ENCODE data around the gene PRSS22.

The PRSS22 gene

DNA sequence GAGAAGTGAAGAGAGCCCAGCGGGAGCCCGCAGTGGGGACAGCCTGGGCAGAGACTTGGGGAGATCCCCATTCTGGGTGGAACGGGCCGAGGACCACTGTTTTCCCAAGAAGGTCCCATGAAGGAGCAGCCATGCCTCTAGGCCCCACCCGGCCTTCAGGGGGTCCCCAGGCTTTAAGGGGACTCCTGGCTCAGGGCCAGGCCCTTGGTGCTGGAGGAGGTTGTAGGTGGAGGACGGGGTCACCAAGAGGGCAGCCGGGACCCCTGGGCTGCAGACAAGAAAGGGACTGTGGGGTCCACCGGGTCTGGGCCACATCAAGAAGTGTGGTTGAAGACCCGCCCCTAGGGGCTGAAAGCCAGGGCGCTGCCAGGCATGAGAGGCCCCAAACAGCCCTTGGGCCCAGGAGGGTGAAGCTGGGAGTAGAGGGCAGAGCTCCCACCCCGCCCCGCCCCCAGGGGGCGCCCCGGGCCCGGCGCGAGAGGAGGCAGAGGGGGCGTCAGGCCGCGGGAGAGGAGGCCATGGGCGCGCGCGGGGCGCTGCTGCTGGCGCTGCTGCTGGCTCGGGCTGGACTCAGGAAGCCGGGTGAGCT, 41.1 kb downstream of the PRSS22 start, which contains the start of gene PRSS21:
TSS of gene PRSS21 (plus strand) at position 487 of the 589 bp plus-strand sequence. CDS start at position 519, 32 bp downstream.
- DNase-seq (ENCODE audit: low spot score): no peak

DNA sequence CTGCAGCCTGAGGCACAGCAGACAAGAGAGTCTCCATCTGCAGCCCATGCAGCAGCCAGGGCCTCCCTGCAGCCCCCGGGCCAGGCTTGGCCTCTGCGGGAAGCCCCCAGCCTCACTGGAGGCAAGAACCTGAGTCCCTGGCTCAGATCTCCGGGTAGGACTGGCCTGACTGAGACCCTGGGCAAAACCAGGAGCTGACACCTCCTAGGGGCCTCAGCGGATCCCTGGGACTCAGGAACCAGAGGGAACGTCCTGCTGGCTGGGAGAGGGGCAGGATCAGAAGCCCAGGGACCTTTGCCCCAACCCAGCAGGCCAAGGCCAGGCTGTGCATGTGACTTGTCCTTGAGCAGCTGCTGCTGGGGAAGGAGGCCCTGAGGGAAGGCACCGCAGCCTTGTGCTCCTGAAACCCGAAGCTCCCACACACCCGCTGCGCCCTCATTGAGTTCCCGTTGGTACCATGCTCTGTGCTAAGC, 42.6 kb downstream of the PRSS22 start:
- no peak for DNase-seq (ENCODE audit: low spot score)

DNA sequence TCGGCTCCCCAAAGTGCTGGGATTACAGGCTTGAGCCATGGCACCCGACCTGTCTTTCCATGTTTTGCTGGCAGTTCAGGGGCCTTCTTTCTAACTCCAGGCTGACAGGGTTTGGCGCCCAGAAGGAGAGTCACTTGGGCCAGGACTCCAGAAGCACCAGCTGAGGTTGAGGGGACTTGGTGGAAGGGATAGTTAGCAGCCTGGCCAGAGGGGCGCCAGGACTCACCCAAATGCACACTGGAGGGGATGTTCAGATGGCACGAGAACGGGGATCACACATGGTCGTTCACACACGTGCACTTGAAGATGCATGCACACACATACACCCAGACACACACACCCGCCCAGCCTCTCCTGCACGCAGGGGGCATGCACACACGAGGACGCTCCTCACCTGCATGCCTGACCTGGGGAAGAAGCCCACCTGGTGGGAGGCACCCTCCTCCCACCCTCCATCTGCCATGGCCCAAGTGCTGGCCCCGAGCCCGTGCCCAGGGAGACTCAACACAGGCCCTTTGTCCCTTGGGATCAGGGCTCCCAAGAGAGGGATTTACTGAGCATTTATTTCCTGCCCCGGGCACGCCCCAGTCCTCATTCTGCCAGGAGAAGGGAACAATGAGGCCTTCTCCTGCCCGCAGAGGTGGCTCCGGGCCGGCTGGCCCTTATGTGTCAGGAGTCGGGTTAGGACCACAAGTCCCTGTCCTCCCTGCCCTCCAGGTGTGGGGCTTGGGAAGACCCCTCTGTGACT, 43.2 kb downstream of the PRSS22 start:
- DNase-seq (ENCODE audit: low spot score): no peak

DNA sequence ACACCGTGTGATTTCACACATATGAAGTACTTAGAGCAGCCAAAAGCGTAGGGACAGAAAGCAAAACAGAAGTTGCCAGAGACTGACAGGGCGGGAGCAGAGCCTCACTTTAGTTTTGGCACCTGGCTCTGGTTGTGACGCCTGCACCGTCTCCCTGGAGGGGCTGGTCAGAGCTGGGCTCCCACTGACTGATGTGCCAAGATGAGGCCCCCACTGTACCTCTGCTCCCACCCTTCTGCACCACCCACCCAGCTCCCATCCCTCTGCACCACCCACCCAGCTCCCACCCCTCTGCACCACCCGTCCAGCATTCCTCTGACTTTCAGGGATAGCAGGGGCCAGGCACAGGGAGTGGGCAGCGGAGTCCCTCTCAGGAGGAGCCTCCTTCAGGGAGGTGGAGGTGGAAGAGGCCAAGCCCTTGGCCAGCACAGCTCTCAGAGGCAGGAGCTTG, 44.2 kb downstream of the PRSS22 start:
- peak; percentile 51 for DNase-seq (ENCODE audit: low spot score)

DNA sequence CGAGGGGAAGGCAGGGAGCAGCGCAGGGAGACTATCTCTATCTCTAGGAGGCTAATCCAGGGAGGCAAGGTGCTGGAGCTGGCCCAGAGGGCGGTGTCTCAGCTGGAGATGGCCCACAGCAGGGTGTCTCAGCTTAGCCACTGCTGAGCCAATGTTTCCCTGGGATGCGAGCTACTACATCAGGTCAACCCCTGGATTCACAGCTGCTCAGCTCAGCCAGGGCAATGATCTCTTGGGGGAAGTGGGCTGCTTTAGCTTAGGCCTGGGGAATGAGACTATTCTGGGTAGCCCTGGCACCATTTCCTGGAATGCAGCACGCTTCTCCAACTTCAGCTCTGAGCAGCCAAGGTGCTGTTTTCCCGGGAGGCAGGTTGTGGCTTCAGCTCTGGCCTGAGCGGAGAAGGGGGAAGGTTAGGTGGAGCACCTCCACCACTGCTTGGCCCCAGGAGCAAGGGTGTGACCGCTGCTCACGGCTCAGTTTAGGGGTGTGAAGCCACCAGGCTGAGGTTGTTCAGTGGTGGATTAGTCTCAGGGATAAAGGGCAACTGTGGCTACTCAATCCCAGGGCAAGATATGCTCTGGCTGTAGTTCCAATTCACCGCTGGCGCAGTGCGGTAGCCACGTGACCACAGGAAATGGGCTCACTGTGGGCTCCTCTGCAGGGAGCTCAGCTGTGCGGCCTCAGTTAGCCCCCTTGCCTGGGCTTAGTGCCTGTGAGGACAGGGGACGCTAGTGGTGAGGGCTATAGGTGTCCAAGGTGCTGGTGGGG, 46.1 kb downstream of the PRSS22 start:
- DNase-seq (ENCODE audit: low spot score): no peak

DNA sequence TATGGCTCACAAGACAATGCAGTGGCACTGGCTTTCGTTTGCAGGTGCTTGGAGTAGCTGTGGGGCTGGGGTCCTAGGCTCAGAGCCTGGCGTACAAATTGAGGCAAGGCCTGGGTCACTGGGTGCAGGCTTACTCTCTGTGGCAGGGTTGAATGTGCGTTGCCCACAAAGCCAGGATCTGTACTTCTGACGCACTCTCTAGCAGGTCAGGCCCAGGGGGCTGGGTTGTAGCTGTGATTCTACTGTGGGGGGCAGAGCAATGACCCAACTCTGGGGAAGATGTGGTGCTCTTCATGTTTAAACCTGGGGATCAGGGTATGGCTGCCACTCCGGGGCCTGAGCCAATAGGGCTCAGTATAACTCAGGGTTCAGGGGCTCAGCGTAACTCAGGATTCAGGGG, 47.3 kb downstream of the PRSS22 start:
- DNase-seq (ENCODE audit: low spot score): no peak

DNA sequence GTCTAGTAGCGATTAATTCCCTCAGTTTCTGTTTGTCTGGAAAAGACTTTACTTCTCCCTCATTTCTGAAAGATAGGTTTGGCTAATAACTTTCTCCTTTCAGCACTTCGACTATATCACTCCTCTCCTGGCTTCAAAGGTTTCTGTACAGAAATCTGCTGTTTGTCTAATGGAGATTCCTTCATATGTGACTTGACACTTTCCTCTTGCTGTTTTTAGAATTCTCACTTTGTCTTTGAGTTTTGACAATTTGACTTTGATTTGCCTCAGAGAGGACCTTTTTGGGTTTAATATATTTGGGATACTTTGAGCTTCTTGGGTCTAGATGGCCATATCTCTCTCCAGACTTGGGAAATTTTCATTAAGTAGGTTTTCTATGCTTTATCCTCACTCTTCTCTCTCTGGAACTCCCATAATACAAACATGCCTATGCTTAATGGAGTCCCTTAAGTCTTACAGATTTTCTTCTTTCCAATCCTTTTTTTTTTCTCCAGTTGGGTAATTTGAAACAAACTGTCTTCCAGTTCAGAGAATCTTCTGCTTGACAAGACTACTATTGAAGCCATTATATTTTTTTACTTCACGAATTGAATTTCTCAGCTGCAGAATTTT, 48.7 kb downstream of the PRSS22 start:
- DNase-seq (ENCODE audit: low spot score): no peak

DNA sequence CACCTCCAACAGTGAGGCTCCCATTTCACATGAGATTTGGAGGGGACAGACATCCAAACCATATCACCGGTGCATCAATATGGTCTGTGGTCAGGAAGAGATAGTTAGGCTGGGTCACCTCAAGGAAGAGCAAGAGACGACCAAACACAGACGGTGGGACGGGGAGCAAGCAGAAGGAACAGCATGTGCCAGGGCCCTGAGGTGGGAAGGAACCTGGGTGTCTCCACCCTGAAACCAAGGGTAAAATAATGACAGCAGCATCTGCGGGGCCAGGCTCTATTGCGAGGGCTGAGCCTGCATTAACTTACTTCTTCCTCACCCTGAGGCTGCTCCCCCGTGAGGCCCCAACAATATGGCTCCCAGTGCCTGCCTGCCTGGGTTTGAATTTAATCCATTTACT, 49.8 kb downstream of the PRSS22 start:
- DNase-seq (ENCODE audit: low spot score): no peak

DNA sequence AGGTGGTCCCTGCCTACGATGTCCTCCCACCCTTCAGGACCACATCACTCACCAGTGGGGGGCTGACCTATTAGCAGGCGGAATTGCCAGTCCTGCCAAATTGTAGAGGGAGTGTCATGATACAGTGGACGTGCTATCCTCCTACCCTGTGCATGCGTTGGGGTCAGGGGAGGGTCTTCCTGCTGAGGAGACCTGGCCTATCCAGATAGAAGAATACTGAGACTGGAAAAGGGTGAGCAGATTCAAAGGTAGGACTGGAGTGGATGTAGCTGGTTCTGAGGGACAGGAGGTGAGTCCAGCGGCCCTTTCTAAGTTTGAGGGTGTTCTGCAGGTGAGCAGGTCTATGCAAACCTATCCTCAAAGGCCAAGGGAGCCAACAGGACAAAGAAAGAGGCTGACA, 51.7 kb downstream of the PRSS22 start:
- DNase-seq (ENCODE audit: low spot score): no peak

DNA sequence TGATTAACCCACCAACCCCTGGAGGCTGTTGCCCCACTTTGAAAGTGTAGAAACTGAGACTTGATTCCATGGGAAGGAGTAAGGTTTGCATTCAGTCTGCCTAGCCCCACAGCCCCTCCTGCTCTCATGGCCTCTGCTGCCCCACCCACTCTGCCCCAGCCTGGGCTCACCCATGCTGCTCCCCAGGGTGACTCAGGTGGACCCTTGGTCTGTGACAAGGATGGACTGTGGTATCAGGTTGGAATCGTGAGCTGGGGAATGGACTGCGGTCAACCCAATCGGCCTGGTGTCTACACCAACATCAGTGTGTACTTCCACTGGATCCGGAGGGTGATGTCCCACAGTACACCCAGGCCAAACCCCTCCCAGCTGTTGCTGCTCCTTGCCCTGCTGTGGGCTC, 53.2 kb downstream of the PRSS22 start:
- no peak for DNase-seq (ENCODE audit: low spot score)

DNA sequence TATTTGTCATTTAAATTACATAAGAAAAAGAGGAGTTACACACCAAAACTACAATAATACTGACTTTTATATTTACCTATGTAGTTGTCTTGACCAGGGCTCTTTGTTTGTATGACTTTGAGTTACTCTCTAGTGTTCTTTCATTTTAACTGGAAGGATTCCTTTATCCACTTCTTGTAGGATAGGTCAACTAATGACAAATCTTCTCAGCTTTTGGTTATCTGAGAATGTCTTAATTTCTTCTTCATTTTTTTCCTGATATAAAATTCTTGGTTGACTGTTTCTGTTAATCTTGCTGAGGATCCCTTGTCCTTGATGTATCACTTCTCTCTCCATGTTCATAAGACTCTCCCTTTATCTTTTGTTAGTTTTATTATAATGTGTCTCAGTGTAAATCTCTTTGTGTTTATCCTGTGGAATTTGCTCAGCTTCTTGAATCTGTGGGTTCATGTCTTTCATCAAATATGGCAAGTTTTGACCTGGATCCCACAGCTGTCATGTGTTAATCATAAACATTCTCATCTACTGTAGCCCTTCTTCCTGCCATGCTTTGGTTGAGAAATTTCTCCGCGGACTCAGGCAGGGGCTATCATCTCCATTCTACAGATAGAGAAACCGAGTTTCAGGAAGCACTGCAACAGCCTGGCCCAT, 54.3 kb downstream of the PRSS22 start:
- no peak for DNase-seq (ENCODE audit: low spot score)

Data from Ammon's horn (tissue), 1 donor.